Neural cell (in vitro differentiated cells): ENCODE results near the gene RAVER2.

Experiments used
- EZH2 ChIP-seq: fragments of 200-600, 300-800 bp; shearing (Covaris generic), sonication (generic); IDR thresholded peaks from 2 replicates; pipeline ENCODE4 v1.6.1; 2014; ENCODE audit warnings: antibody characterized with exemption, low read length, borderline replicate concordance, mild to moderate bottlenecking; ENCODE audit not compliant: insufficient read depth, poor library complexity, severe bottlenecking
- MXI1 ChIP-seq: fragments of 450-650 bp; conservative IDR thresholded peaks from 2 replicates; pipeline ENCODE4 v1.6.1; 2014; ENCODE audit warnings: antibody characterized with exemption, mild to moderate bottlenecking; ENCODE audit not compliant: poor library complexity, severe bottlenecking
- POLR2AphosphoS5 ChIP-seq: IDR thresholded peaks from 2 replicates; pipeline ENCODE4 v1.6.1; 2012
- TF ChIP-seq, protein P1 (sequence below): fragments of 450-650 bp; IDR thresholded peaks from 2 replicates; pipeline ENCODE4 v1.5.1; 2014; ENCODE audit warnings: antibody characterized with exemption, mild to moderate bottlenecking, moderate library complexity; ENCODE audit not compliant: poor library complexity, severe bottlenecking

DNA sequence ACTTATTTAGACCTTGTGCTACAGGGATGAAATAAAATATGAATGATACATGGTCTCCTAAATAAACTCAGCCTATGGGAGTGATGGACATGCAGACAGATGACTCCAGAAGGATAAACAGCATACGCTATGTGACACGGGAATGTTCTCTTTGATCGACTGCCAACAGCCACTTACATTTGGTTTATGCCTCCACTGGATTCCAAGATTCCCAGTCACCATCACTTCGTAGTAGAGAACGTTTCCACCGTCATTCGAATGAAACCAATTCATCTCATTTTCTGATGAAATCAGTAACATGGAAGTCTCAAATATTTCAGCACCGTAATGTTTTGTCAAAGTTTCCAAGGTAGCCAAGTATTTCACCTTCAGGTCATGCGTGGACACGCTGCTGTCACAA is 121.8 kb downstream of the RAVER2 start:
- TF ChIP-seq MXI1 (no peak), EZH2 (no peak), POLR2AphosphoS5 (no peak)
- TF ChIP-seq, protein P1, sequence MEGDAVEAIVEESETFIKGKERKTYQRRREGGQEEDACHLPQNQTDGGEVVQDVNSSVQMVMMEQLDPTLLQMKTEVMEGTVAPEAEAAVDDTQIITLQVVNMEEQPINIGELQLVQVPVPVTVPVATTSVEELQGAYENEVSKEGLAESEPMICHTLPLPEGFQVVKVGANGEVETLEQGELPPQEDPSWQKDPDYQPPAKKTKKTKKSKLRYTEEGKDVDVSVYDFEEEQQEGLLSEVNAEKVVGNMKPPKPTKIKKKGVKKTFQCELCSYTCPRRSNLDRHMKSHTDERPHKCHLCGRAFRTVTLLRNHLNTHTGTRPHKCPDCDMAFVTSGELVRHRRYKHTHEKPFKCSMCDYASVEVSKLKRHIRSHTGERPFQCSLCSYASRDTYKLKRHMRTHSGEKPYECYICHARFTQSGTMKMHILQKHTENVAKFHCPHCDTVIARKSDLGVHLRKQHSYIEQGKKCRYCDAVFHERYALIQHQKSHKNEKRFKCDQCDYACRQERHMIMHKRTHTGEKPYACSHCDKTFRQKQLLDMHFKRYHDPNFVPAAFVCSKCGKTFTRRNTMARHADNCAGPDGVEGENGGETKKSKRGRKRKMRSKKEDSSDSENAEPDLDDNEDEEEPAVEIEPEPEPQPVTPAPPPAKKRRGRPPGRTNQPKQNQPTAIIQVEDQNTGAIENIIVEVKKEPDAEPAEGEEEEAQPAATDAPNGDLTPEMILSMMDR = no peak
